Mesendoderm (in vitro differentiated cells): ENCODE measurements around the gene ABAT.

ENCODE experiments used
- DNase-seq: peaks from one replicate; pipeline ENCODE4 v3.0.0; 2013
- H2AK5ac ChIP-seq: 2 replicates; pipeline ENCODE4 v1.6.1; 2013; ENCODE audit warnings: low read length, inconsistent platforms
- H2BK120ac ChIP-seq: 2 replicates; pipeline ENCODE4 v1.6.1; 2013; ENCODE audit warnings: low read depth, mild to moderate bottlenecking, low read length, moderate library complexity, mixed read lengths
- H2BK15ac ChIP-seq: replicated peaks from 2 replicates; pipeline ENCODE4 v1.6.1; 2013; ENCODE audit warnings: low read depth, mild to moderate bottlenecking, moderate library complexity
- H2BK5ac ChIP-seq: 2 replicates; pipeline ENCODE4 v1.6.1; 2013; ENCODE audit warnings: low read length, inconsistent platforms
- H3K18ac ChIP-seq: 2 replicates; pipeline ENCODE4 v1.6.1; 2013; ENCODE audit warnings: mild to moderate bottlenecking, low read length, mixed read lengths
- H3K23ac ChIP-seq: one replicate; pipeline ENCODE4 v1.6.1; 2013; ENCODE audit warnings: low read length
- H3K27ac ChIP-seq: 2 replicates; pipeline ENCODE4 v1.5.1; 2013; ENCODE audit warnings: low read depth, mild to moderate bottlenecking, inconsistent platforms, low read length, moderate library complexity
- H3K27me3 ChIP-seq: 2 replicates; pipeline ENCODE4 v1.6.1; 2013; ENCODE audit warnings: low read length, control low read depth, mild to moderate bottlenecking, inconsistent platforms; ENCODE audit not compliant: insufficient read depth, poor library complexity
- H3K36me3 ChIP-seq: 2 replicates; pipeline ENCODE4 v1.6.1; 2013; ENCODE audit warnings: low read length, inconsistent platforms; ENCODE audit not compliant: control insufficient read depth, insufficient read depth
- H3K4ac ChIP-seq: one replicate; pipeline ENCODE4 v1.6.1; 2013; ENCODE audit warnings: low read depth, mild to moderate bottlenecking, low read length, moderate library complexity
- H3K4me1 ChIP-seq: 2 replicates; pipeline ENCODE4 v1.6.1; 2013; ENCODE audit warnings: low read depth, low read length, inconsistent platforms; ENCODE audit not compliant: control insufficient read depth
- H3K4me2 ChIP-seq: 2 replicates; pipeline ENCODE4 v1.6.1; 2013; ENCODE audit warnings: low read length
- H3K4me3 ChIP-seq: 2 replicates; pipeline ENCODE4 v1.5.1; 2013; ENCODE audit warnings: mild to moderate bottlenecking, low read length
- H3K56ac ChIP-seq: one replicate; pipeline ENCODE4 v1.6.1; 2013; ENCODE audit warnings: low read length
- H3K79me1 ChIP-seq: 2 replicates; pipeline ENCODE4 v1.6.1; 2013; ENCODE audit warnings: low read length, inconsistent platforms
- H3K79me2 ChIP-seq: 2 replicates; pipeline ENCODE4 v1.6.1; 2013; ENCODE audit warnings: mild to moderate bottlenecking, low read length; ENCODE audit not compliant: control insufficient read depth, insufficient read depth
- H3K9ac ChIP-seq: 2 replicates; pipeline ENCODE4 v1.6.1; 2013; ENCODE audit warnings: low read length, inconsistent platforms
- H4K5ac ChIP-seq: one replicate; pipeline ENCODE4 v1.6.1; 2013; ENCODE audit warnings: low read length
- H4K8ac ChIP-seq: one replicate; pipeline ENCODE4 v1.6.1; 2013; ENCODE audit warnings: low read depth, mild to moderate bottlenecking, control low read depth, low read length, moderate library complexity
- WGBS: extraction: QIAGEN DNeasy Blood & Tissue Kit; methylation state at CpG from one replicate; pipeline ENCODE4 v1.1.7; 2013; ENCODE audit warnings: low lambda C conversion rate, missing lambda C conversion rate; ENCODE audit not compliant: insufficient coverage; ENCODE audit errors: extremely low coverage; 5-methylcytosine and 5-hydroxymethylcytosine counted together

ABAT gene

DNA sequence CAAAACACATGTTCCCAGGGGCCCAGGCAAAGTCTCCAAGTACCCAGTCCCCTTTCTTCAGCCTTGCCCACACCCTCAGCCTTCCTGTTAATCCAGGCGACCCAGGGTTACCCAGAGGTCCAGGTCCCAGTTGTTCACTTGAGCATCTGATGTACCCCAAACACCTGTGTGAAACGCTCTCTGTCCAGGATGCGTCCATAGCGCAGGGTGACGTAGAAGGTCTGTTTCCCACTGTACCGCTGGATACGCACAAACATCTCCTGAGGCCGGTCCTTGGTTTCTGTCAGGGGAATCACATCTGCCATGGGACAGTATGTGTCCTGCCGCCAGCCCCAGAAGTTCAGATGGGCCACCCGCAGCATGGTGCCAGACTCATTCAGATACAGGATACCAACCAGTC lies 121.4 kb downstream of the ABAT start:
- H4K8ac ChIP-seq: no peak overlapping the region
- H4K5ac ChIP-seq: no peak overlapping the region
- H3K79me1 ChIP-seq: peaks cover 12% of the 10 kb centered on the region
- peaks cover 1% of the 10 kb centered on the region for H3K4me1 ChIP-seq
- no peak for DNase-seq
- no peak overlapping the region for H2BK15ac ChIP-seq
- H3K18ac ChIP-seq: no peak overlapping the region
- H3K23ac ChIP-seq: no peak overlapping the region
- no peaks in the 10 kb centered on the region for H3K36me3 ChIP-seq
- H3K4ac ChIP-seq: no peak overlapping the region
- no CpG with 5 or more reads among the region's 10 CpGs for WGBS
- H2BK120ac ChIP-seq: no peak overlapping the region
- no peak overlapping the region for H2BK5ac ChIP-seq
- H3K4me3 ChIP-seq: no peak overlapping the region
- no peaks in the 10 kb centered on the region for H3K27me3 ChIP-seq
- H3K56ac ChIP-seq: no peak overlapping the region
- no peak overlapping the region for H3K27ac ChIP-seq
- peaks cover 36% of the 10 kb centered on the region for H3K79me2 ChIP-seq
- no peak overlapping the region for H3K9ac ChIP-seq
- no peak overlapping the region for H3K4me2 ChIP-seq
- H2AK5ac ChIP-seq: no peak overlapping the region

DNA sequence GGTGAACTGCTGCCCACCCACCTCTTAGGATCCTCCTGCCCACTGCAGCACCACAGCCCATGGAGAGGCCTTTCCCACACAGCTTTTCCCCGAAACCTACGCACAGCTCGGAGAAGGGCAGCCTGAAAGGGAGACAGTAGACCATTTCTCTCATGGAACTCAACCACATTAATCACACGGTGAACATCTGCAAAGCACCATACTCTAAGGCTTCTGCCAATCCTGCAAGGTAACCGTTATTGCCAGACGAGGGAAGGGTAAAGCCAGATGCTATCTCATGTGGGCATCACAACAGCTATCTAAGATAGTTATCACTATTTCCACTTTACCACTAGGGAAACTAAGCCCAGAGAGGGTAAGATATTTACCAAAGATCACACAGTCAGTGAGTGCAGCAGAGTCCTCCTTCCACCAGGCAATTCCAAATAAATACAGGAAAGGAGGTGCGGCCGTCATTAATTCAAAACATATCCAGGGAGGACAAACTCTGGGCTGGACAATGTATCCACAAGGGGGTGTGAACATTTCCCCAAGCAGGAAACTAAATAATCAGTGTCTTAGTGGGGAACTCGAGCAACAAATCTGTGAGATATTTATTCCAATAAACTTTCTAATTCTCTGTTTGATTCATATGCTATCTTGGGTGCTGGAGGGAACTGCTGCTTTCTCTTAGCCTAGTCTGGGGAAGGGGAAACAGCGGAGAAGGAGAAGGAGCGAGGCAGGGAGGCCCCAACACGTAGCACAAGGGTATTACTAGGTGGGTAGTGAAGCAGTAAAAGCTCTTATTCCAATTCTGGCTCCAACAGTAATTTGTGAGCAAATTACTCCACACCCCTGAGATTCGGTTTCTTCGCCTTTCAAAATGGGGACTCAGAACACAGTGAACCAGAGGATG lies 122.3 kb downstream of the ABAT start:
- Histone ChIP-seq H3K27ac (no peak overlapping the region), H4K5ac (no peak overlapping the region), H3K9ac (peak overlapping the region; percentile 91), H4K8ac (no peak overlapping the region), H3K36me3 (peaks cover under 1% of the 10 kb centered on the region), H3K79me1 (peaks cover 12% of the 10 kb centered on the region), H3K56ac (peak overlapping the region; percentile 80), H2BK5ac (no peak overlapping the region), H2BK120ac (no peak overlapping the region), H3K18ac (peak overlapping the region; percentile 5), H3K4ac (no peak overlapping the region), H3K27me3 (no peaks in the 10 kb centered on the region), H3K4me3 (peak overlapping the region; percentile 94), H2BK15ac (no peak overlapping the region), H3K4me1 (peaks cover 1% of the 10 kb centered on the region), H3K23ac (no peak overlapping the region), H3K4me2 (peak overlapping the region; percentile 60), H2AK5ac (peak overlapping the region; percentile 8), H3K79me2 (peaks cover 40% of the 10 kb centered on the region)
- no CpG with 5 or more reads among the region's 14 CpGs for WGBS
- no peak for DNase-seq

DNA sequence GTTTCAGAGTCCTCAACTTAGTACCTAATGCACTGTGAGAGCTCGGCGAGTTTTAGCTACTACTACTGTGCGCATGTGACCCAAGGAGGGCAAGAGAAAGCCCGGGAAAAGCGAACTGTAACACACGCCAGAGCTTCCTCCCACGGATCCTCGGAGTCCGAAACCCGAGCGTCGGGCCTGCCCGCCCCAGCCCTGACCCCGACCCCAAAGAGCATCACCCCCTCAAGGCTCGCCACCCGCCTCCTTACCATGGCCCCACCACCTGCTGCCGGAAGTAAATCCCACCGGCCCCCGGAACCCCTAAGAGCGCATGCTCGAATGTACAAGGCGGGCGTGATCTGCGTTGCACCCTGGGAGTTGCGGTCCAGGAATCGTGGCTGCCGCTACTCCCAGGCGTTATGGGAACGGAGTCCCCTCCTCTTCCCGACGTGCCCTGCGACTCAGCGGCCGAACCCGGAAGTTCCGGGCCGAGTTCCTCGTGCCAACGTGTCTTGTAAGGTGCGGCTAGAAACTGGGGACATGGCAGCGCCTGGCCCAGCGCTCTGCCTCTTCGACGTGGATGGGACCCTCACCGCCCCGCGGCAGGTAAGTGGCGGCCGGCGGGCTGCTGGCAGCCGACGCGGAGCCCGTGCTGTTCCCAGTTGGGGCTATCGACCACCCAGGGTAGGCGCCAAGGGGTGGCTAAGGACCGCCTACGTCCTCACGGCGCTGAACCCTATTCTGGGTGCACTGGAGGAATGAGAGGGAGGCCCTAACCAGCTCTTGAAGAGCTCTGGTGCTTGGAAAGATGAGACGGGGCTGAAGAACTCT lies 123.2 kb downstream of the ABAT start, which contains the start of the genes PMM2 and TMEM186:
Gene PMM2, plus strand, starts transcription at position 476 of the 810 bp plus-strand sequence. Its CDS starts 44 bp downstream, at position 520.
Gene TMEM186, minus strand, starts transcription at position 276 of the 810 bp plus-strand sequence. Its CDS starts 25 bp downstream, at position 251.
- DNase-seq: peak; percentile 98
- Histone ChIP-seq H3K4me1 (peaks cover 1% of the 10 kb centered on the region), H4K5ac (no peak within 1 kb of the TSS), H2BK120ac (no peak within 1 kb of the TSS), H4K8ac (no peak within 1 kb of the TSS), H2BK15ac (no peak within 1 kb of the TSS), H2AK5ac (peak within 1 kb of the TSS; percentile 34), H3K27me3 (no peaks in the 10 kb centered on the region), H3K79me2 (peaks cover 45% of the 10 kb centered on the region), H3K4me2 (peak within 1 kb of the TSS; percentile 70), H3K23ac (peak within 1 kb of the TSS; percentile 54), H3K4me3 (peak within 1 kb of the TSS; percentile 99), H3K36me3 (peaks cover 3% of the 10 kb centered on the region), H2BK5ac (no peak within 1 kb of the TSS), H3K79me1 (peaks cover 14% of the 10 kb centered on the region), H3K56ac (peak within 1 kb of the TSS; percentile 89), H3K18ac (peak within 1 kb of the TSS; percentile 5), H3K9ac (peak within 1 kb of the TSS; percentile 97), H3K4ac (peak within 1 kb of the TSS; percentile 84), H3K27ac (no peak within 1 kb of the TSS)
- WGBS: no CpG with 5 or more reads among the region's 61 CpGs

DNA sequence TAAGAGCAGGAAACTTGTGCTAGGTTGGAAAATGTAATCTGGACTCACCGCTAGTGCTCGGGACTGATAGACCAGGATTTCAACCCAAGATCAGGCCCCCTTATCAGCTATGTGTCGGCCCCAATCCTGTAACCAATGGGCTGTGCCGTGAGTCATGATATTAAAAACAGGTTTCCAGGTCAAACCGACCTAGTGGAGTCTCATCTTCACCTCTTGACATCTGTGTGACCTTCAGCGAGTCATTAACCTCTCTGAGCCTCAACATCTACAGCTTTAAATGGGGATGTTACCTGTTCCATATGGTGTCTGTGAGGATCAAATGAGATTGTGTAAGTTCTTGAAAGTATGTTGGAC lies 123.7 kb downstream of the ABAT start:
- DNase-seq: peak; percentile 54
- H3K4me2 ChIP-seq: peak overlapping the region; percentile 70
- peaks cover 1% of the 10 kb centered on the region for H3K4me1 ChIP-seq
- H2BK5ac ChIP-seq: no peak overlapping the region
- H3K79me1 ChIP-seq: peaks cover 14% of the 10 kb centered on the region
- peaks cover 6% of the 10 kb centered on the region for H3K36me3 ChIP-seq
- no peak overlapping the region for H3K27ac ChIP-seq
- H3K56ac ChIP-seq: peak overlapping the region; percentile 89
- H3K9ac ChIP-seq: peak overlapping the region; percentile 97
- no peak overlapping the region for H4K8ac ChIP-seq
- peak overlapping the region; percentile 34 for H2AK5ac ChIP-seq
- no CpG with 5 or more reads among the region's 6 CpGs for WGBS
- no peak overlapping the region for H2BK15ac ChIP-seq
- H3K18ac ChIP-seq: no peak overlapping the region
- H3K79me2 ChIP-seq: peaks cover 45% of the 10 kb centered on the region
- H3K23ac ChIP-seq: peak overlapping the region; percentile 54
- H3K27me3 ChIP-seq: no peaks in the 10 kb centered on the region
- H3K4ac ChIP-seq: peak overlapping the region; percentile 84
- no peak overlapping the region for H2BK120ac ChIP-seq
- H4K5ac ChIP-seq: no peak overlapping the region
- peak overlapping the region; percentile 99 for H3K4me3 ChIP-seq

DNA sequence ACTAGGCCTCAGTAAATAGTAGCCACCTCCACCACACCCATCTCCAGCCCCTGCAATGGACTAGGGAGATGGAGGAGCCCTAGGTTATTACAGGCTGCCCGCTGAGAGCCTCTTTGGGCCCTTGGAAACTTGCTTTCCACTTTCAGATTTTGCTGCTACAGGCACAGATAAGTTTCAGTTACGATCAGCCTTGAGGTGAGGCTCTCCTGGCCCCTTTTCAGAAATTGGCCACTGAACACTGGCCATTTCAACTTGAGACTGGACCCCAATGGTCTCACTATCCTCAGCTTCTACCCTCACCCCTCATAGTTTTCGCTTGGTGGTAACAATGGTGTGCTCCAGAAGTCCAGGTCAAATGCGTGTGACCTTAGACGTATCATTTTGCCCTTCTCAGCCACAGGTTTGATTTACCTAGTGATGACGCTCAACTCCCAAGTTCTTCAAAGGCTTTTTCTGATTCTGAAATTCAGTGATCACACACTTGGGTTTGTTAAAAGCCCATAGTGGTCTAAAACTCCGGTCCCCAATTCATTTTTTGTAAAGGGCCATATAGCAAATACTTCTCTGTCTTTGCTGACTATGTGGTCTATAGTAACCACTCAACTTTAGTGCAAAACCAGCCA lies 124.2 kb downstream of the ABAT start:
- Histone ChIP-seq H3K4me1 (peaks cover 1% of the 10 kb centered on the region), H3K79me2 (peaks cover 47% of the 10 kb centered on the region), H3K27me3 (no peaks in the 10 kb centered on the region), H3K4me2 (peak overlapping the region; percentile 70), H3K36me3 (peaks cover 8% of the 10 kb centered on the region), H3K56ac (peak overlapping the region; percentile 89), H3K23ac (peak overlapping the region; percentile 54), H3K4ac (peak overlapping the region; percentile 21), H3K27ac (no peak overlapping the region), H4K8ac (no peak overlapping the region), H2AK5ac (peak overlapping the region; percentile 34), H2BK15ac (no peak overlapping the region), H3K4me3 (peak overlapping the region; percentile 99), H3K9ac (peak overlapping the region; percentile 97), H3K18ac (no peak overlapping the region), H2BK120ac (no peak overlapping the region), H2BK5ac (no peak overlapping the region), H3K79me1 (peaks cover 16% of the 10 kb centered on the region), H4K5ac (no peak overlapping the region)
- no CpG with 5 or more reads among the region's 7 CpGs for WGBS
- DNase-seq: no peak
